Measurements from ENCODE around the gene CHPF. TPM values are rescaled to one million over a fixed set of nuclear protein-coding genes. Genes with fewer than 3 reads are reported as not detected.

The CHPF gene
- total RNA-seq, 1 donor from 2014 or later = 151 TPM

DNA sequence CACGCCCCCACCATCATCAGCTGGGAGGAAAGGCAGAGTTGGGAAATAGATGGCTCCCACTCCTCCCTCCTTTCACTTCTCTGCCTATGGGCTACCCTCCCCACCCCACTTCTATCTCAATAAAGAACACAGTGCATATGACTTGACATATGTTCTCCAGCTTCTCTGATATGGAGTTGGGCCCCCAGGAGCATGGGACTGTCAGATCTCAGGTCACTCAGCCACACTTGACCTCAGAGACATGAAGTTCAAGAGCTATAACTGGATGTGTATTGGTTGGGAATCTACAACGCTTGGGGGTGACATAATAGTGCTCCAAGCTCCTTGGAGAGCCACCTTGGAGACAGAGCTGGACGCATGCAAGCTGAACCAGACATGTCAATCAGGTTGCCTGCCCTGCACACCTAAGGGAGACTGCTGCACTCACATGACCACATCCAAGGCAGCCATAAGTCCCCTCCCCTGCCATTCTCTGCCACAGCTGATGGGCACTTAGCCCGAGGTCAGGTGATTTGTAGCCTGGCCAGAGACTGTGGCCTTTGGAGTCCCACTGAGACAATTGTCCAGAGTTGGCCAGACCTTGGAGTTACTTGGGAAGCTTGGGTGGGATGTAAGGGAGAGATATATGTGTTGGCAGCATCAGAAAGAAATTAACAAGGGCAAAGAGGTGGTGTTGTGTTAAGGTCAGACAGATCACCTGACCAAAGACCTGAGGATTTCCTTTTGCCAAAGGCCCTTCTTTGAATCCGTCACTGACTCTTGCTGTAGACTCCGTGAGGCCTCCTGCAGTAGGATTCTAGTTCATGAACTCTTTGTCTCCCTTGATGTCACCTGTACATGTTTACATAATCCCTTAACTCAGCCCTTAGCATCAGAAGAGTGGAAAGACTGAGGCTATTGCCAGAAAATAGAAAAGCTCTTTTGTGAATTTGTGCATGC is 32.2 kb upstream of the CHPF start:
- Histone ChIP-seq H3K79me2 (ENCODE audit: insufficient read depth, low read length) (no peaks in the 10 kb centered on the region), H4K20me1 (ENCODE audit: insufficient read depth, low read length) (no peaks in the 10 kb centered on the region), H3K4me2 (ENCODE audit: low read length) (no peak overlapping the region), H3K9me3 (ENCODE audit: insufficient read depth, low read depth, low read length) (no peaks in the 10 kb centered on the region), H3K36me3 (ENCODE audit: insufficient read depth, low read length) (no peaks in the 10 kb centered on the region), H3K9ac (ENCODE audit: low read length) (no peak overlapping the region), H3K4me3 (ENCODE audit: insufficient read depth, low read depth, low read length) (no peak overlapping the region), H3K27me3 (ENCODE audit: insufficient read depth, low read length) (peaks cover 11% of the 10 kb centered on the region), H3K27ac (ENCODE audit: low read depth, low read length) (no peak overlapping the region), H2AFZ (ENCODE audit: low read depth, low read length) (no peak overlapping the region), H3K4me1 (ENCODE audit: insufficient read depth, low read length) (peaks cover 16% of the 10 kb centered on the region)
- no peaks in the 10 kb centered on the region for H3K9me3 Mint-ChIP-seq (ENCODE audit: unreplicated experiment)
- H3K4me1 Mint-ChIP-seq (ENCODE audit: low read depth, unreplicated experiment) = peaks cover 17% of the 10 kb centered on the region
- no peak overlapping the region for H3K27ac Mint-ChIP-seq (ENCODE audit: unreplicated experiment)
- DNase-seq (ENCODE audit: low read depth) (no peak), FAIRE-seq (no peak)
- peak overlapping the region; percentile 54 for H3K4me3 Mint-ChIP-seq (ENCODE audit: unreplicated experiment)
- no peaks in the 10 kb centered on the region for H3K36me3 Mint-ChIP-seq (ENCODE audit: low read depth, unreplicated experiment)
- no peaks in the 10 kb centered on the region for H3K27me3 Mint-ChIP-seq (ENCODE audit: low read depth, unreplicated experiment)
- TF ChIP-seq, protein P1, sequence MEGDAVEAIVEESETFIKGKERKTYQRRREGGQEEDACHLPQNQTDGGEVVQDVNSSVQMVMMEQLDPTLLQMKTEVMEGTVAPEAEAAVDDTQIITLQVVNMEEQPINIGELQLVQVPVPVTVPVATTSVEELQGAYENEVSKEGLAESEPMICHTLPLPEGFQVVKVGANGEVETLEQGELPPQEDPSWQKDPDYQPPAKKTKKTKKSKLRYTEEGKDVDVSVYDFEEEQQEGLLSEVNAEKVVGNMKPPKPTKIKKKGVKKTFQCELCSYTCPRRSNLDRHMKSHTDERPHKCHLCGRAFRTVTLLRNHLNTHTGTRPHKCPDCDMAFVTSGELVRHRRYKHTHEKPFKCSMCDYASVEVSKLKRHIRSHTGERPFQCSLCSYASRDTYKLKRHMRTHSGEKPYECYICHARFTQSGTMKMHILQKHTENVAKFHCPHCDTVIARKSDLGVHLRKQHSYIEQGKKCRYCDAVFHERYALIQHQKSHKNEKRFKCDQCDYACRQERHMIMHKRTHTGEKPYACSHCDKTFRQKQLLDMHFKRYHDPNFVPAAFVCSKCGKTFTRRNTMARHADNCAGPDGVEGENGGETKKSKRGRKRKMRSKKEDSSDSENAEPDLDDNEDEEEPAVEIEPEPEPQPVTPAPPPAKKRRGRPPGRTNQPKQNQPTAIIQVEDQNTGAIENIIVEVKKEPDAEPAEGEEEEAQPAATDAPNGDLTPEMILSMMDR (IDR thresholded peaks at IDR 0.05; ENCODE audit: insufficient read depth, low read depth, low read length) = no peak
- TF ChIP-seq EZH2 (IDR thresholded peaks at IDR 0.05; ENCODE audit: insufficient read depth, low read length) = no peak

DNA sequence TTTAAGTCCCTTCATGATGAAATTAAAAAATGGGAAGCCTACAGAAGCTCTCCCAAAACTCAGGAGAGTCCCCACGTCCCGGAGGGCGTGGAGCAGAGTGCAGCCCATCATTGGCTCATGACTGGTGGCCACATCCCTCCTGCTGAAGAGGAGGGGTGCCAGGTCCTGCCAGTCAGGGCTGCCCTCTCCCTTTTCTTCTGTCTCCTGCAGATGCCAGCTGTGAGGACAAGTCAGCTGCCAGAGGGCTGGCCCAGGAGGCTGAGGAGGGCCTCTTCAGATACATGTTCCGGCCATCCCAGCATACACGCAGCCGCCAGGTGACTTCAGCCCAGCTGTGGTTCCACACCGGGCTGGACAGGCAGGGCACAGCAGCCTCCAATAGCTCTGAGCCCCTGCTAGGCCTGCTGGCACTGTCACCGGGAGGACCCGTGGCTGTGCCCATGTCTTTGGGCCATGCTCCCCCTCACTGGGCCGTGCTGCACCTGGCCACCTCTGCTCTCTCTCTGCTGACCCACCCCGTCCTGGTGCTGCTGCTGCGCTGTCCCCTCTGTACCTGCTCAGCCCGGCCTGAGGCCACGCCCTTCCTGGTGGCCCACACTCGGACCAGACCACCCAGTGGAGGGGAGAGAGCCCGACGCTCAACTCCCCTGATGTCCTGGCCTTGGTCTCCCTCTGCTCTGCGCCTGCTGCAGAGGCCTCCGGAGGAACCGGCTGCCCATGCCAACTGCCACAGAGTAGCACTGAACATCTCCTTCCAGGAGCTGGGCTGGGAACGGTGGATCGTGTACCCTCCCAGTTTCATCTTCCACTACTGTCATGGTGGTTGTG is 31.1 kb upstream of the CHPF start:
- no peaks in the 10 kb centered on the region for H3K9me3 Mint-ChIP-seq (ENCODE audit: unreplicated experiment)
- H3K27ac Mint-ChIP-seq (ENCODE audit: unreplicated experiment) = no peak overlapping the region
- DNase-seq (ENCODE audit: low read depth) (no peak), FAIRE-seq (no peak)
- peaks cover 3% of the 10 kb centered on the region for H4K20me1 ChIP-seq (ENCODE audit: insufficient read depth, low read length)
- no peak overlapping the region for H3K4me3 Mint-ChIP-seq (ENCODE audit: unreplicated experiment)
- no peaks in the 10 kb centered on the region for H3K27me3 Mint-ChIP-seq (ENCODE audit: low read depth, unreplicated experiment)
- H3K4me1 ChIP-seq (ENCODE audit: insufficient read depth, low read length) = peaks cover 22% of the 10 kb centered on the region
- peaks cover 17% of the 10 kb centered on the region for H3K4me1 Mint-ChIP-seq (ENCODE audit: low read depth, unreplicated experiment)
- no peak overlapping the region for H3K4me2 ChIP-seq (ENCODE audit: low read length)
- peaks cover 10% of the 10 kb centered on the region for H3K79me2 ChIP-seq (ENCODE audit: insufficient read depth, low read length)
- TF ChIP-seq, protein P1 (IDR thresholded peaks at IDR 0.05; ENCODE audit: insufficient read depth, low read depth, low read length) = no peak
- TF ChIP-seq EZH2 (IDR thresholded peaks at IDR 0.05; ENCODE audit: insufficient read depth, low read length) = no peak
- no peak overlapping the region for H3K27ac ChIP-seq (ENCODE audit: low read depth, low read length)
- no peak overlapping the region for H3K4me3 ChIP-seq (ENCODE audit: insufficient read depth, low read depth, low read length)
- no peaks in the 10 kb centered on the region for H3K36me3 Mint-ChIP-seq (ENCODE audit: low read depth, unreplicated experiment)
- H3K9ac ChIP-seq (ENCODE audit: low read length) = no peak overlapping the region
- peaks cover 11% of the 10 kb centered on the region for H3K27me3 ChIP-seq (ENCODE audit: insufficient read depth, low read length)
- H3K36me3 ChIP-seq (ENCODE audit: insufficient read depth, low read length) = peaks cover under 1% of the 10 kb centered on the region
- no peaks in the 10 kb centered on the region for H3K9me3 ChIP-seq (ENCODE audit: insufficient read depth, low read depth, low read length)
- no peak overlapping the region for H2AFZ ChIP-seq (ENCODE audit: low read depth, low read length)

Data from astrocyte (in vitro differentiated cells and primary cell).